ENCODE data around the gene CMTM5.

Gene CMTM5

GRCh38 chr14:23409475-23409874, 32.6 kb downstream of the CMTM5 start:
- H3K4me3 ChIP-seq (ENCODE audit: low read depth, low read length): no peak overlapping the region
- no peak for DNase-seq (ENCODE audit: low read depth)
- TF ChIP-seq MAX (IDR thresholded peaks at IDR 0.05; ENCODE audit: low read depth, low read length) (no peak), CTCF (IDR thresholded peaks at IDR 0.05; ENCODE audit: low read depth, low read length) (no peak), POLR2A (IDR thresholded peaks at IDR 0.05; ENCODE audit: extremely low read depth, insufficient read length) (no peak), MYC (IDR thresholded peaks at IDR 0.05; ENCODE audit: low read depth, low read length) (no peak)

- no peak overlapping the region for H3K4me3 ChIP-seq (ENCODE audit: low read depth, low read length)
- no peak for DNase-seq (ENCODE audit: low read depth)
- no peak for TF ChIP-seq CTCF (IDR thresholded peaks at IDR 0.05; ENCODE audit: low read depth, low read length)
- no peak for TF ChIP-seq MYC (IDR thresholded peaks at IDR 0.05; ENCODE audit: low read depth, low read length)
- no peak for TF ChIP-seq POLR2A (IDR thresholded peaks at IDR 0.05; ENCODE audit: extremely low read depth, insufficient read length)
- no peak for TF ChIP-seq MAX (IDR thresholded peaks at IDR 0.05; ENCODE audit: low read depth, low read length)
These were observed 33.3 kb downstream of the CMTM5 start for GRCh38 chr14:23409966-23410635.

- DNase-seq (ENCODE audit: low read depth): no peak
- H3K4me3 ChIP-seq (ENCODE audit: low read depth, low read length): no peak overlapping the region
- TF ChIP-seq CTCF (IDR thresholded peaks at IDR 0.05; ENCODE audit: low read depth, low read length): no peak
- TF ChIP-seq MAX (IDR thresholded peaks at IDR 0.05; ENCODE audit: low read depth, low read length): no peak
- TF ChIP-seq MYC (IDR thresholded peaks at IDR 0.05; ENCODE audit: low read depth, low read length): no peak
- no peak for TF ChIP-seq POLR2A (IDR thresholded peaks at IDR 0.05; ENCODE audit: extremely low read depth, insufficient read length)
These were observed 35.0 kb downstream of the CMTM5 start for GRCh38 chr14:23411563-23412525.

GRCh38 chr14:23413681-23414080, 36.8 kb downstream of the CMTM5 start:
- no peak overlapping the region for H3K4me3 ChIP-seq (ENCODE audit: low read depth, low read length)
- DNase-seq (ENCODE audit: low read depth): no peak
- TF ChIP-seq CTCF (IDR thresholded peaks at IDR 0.05; ENCODE audit: low read depth, low read length): no peak
- TF ChIP-seq POLR2A (IDR thresholded peaks at IDR 0.05; ENCODE audit: extremely low read depth, insufficient read length): no peak
- TF ChIP-seq MYC (IDR thresholded peaks at IDR 0.05; ENCODE audit: low read depth, low read length): no peak
- no peak for TF ChIP-seq MAX (IDR thresholded peaks at IDR 0.05; ENCODE audit: low read depth, low read length)

- no peak for DNase-seq (ENCODE audit: low read depth)
- no peak overlapping the region for H3K4me3 ChIP-seq (ENCODE audit: low read depth, low read length)
- no peak for TF ChIP-seq MYC (IDR thresholded peaks at IDR 0.05; ENCODE audit: low read depth, low read length)
These were observed 37.4 kb downstream of the CMTM5 start for GRCh38 chr14:23414254-23414653.
